Endothelial cell of umbilical vein (primary cell): ENCODE measurements around the gene ZNF330.

ENCODE experiments used
- EZH2 ChIP-seq: IDR thresholded peaks from 2 replicates; pipeline ENCODE4 v1.6.1; 2012; ENCODE audit warnings: borderline replicate concordance, low read depth, mild to moderate bottlenecking, moderate library complexity, low read length, inconsistent platforms; ENCODE audit not compliant: severe bottlenecking
- JUN ChIP-seq: IDR thresholded peaks from 2 replicates; pipeline ENCODE4 v1.6.1; 2011; ENCODE audit warnings: borderline replicate concordance, low read depth; ENCODE audit not compliant: insufficient read length, insufficient read depth
- MAX ChIP-seq: IDR thresholded peaks from 2 replicates; pipeline ENCODE4 v1.6.1; 2011; ENCODE audit not compliant: insufficient read depth, insufficient read length
- TF ChIP-seq, protein P1 (sequence below), 2 donors: IDR thresholded peaks; 1 replicate in 1 of 2; 2 replicates in 1 of 2; pipeline ENCODE4 v1.5.1; 2011; ENCODE audit warnings: low read length in 2 of 2, mild to moderate bottlenecking in 2 of 2, moderate library complexity in 2 of 2, control low read depth in 1 of 2, inconsistent platforms in 1 of 2, low read depth in 1 of 2; ENCODE audit not compliant: insufficient read depth in 1 of 2; ENCODE audit errors: extremely low read depth in 1 of 2

DNA sequence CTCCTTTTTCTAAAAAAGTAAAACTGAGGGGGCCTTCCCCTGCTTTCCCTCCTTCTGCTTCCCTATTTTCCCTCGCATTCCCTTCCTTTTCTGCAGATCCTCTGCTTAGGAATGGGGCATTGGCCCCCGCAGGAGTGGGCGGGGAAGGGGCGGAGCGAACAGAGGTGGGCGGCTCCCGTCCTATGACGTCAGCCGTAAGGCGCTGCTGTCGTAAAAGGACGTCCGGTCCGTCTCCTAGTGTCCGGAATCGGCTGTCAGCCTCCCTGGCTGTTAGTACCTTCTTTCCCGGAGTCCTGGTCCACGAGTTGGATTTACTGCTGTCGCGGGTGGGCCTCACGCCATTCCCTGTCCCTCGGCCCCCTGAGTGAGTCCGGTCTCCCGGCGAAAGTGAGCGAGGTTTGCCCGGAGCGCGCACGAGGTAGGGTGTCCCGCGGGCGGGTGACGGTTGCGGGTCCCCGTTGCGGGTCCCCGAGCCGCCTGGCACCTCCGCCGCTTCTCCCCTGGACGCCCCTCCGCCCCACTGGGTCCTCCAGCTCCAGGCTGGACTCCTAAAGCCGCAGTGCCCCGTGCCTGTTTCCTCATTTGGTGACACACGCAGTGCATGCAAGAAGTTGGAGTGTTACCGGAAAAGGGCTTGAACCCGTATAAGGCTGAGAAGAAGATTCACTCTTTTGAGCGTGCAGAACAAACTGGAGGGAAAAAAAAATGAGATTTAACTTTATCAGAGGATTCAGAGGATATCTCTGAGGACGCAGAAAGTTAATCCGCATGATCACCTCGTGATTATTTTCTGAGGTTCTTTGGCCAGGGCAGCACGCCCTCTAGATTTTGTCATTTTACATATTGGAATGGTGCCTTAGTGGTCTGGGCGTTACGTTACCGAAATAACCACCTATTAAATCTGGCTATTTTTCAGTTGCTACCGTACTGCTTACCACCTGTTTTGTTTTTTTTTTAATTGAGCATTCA, at the start of gene ZNF330:
- TF ChIP-seq, protein P1, sequence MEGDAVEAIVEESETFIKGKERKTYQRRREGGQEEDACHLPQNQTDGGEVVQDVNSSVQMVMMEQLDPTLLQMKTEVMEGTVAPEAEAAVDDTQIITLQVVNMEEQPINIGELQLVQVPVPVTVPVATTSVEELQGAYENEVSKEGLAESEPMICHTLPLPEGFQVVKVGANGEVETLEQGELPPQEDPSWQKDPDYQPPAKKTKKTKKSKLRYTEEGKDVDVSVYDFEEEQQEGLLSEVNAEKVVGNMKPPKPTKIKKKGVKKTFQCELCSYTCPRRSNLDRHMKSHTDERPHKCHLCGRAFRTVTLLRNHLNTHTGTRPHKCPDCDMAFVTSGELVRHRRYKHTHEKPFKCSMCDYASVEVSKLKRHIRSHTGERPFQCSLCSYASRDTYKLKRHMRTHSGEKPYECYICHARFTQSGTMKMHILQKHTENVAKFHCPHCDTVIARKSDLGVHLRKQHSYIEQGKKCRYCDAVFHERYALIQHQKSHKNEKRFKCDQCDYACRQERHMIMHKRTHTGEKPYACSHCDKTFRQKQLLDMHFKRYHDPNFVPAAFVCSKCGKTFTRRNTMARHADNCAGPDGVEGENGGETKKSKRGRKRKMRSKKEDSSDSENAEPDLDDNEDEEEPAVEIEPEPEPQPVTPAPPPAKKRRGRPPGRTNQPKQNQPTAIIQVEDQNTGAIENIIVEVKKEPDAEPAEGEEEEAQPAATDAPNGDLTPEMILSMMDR (IDR thresholded peaks at IDR 0.05; ENCODE audit: extremely low read depth in 1 of 2, insufficient read depth in 1 of 2, low read depth in 1 of 2, low read length in 2 of 2): peak; percentile 4 to 16
- TF ChIP-seq MAX (no peak), JUN (peak; percentile 51), EZH2 (no peak)
